GM19452 (cell line): ENCODE measurements around the gene KCNG1.

Experiments
- ATAC-seq: cut with Tn5 transposase; IDR thresholded peaks from one replicate; pipeline ENCODE4 v1.9.1; 2021; ENCODE audit not compliant: unreplicated experiment

The KCNG1 gene

DNA sequence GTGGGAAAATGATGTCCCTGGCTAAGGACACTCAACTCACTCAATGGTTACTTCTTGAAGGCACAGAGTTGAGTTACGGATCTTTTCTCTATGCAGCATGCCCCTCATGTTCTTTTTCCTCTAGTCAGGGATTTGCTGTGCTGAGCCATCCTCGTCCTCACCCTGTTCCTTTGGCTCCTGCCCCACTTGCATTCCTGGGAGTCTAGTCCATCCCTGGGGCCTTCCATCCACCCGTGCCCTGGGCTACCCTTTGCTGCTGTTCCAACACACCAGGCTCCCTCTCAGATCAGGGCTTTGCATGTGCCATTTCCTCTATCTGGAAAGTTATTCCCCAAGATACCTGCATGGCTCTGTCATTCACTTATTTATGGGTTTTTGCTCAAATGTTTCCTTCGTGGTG lies 13.3 kb upstream of the KCNG1 start:
- no peak for ATAC-seq

GRCh38 chr20:51034988-51035656 lies 12.2 kb upstream of the KCNG1 start:
- no peak for ATAC-seq

DNA sequence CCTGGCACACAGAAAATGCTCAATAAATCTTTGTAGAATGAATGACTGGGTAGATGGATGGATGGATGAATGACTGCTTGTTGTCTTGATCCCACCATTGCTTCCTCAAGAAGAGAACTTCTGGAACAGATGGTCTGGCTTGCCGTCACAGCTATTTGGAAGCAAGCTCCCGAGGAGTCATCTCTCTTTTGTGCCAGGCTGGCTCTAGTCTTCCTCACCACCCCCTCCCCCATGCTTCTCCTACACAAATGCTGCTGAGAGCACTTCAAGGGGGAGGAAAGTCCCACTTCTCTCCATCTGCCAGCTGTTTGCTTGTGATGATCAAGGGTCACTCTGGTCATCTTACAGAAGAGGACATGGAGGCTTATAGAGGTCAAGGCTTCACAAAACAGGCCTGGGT lies 11.6 kb upstream of the KCNG1 start:
- ATAC-seq, result no peak

DNA sequence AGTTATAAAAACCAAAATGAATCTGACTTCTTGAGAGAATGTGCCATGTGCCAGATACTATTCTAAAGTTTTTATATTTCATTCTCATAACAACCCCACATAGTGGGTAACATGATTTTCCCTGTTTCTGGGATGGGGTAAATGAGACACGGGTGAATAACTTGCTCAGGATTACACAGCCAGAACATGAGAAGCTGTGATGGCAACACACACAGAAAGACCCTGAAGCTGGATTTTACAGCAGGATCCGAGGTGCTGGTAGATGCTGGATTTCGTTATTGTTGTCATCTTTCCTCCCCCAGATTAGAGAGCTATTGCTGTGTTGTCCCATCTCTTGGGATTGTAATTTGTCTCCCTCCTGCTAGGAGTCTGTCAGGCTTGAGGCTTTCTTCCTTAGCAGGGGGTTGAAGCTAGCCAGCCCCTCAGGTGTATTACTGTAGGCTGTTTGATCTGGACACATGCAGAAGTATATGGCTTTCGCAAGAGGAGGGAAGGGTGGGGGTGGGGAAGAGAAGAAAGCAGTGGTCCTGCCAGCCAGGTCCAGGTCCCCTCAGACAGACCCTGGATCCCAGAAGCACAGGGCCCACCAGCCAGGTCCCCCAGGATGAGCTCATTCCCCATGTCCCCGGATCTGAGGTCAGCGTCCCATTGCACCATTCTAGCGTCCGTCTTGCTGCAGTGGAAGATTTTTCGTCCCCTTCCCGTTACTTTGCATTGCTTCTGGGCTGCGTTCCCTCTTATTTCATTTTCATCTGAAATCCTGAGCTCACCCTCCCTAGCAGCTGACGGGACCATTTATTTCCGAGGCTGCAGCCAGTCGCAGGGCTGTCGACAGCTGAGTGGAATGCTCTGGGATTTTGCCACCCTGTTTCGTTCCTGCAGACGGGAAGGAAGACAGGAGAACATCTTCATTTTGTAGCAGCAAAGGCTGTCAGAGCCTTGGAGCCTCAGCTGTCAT lies 7.3 kb upstream of the KCNG1 start:
- no peak for ATAC-seq

DNA sequence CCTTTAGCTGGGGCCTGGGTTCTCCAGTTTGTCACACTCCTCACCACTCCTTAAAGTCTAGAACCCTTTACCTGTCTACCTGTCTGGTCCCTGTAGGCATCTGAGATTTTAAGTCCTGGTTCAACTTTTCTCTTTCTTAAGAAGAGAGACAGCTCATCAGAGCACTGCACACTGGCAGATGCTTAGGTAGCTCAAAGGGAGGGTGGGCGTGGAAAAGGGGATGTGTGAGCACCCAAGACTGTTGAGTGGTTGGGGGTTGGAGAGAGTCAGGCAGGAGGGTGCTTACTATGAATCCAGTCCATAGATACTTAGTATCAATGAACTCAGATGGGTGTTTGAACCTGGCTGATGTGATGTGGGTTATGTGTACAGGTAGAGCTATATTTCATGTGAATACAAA lies 6.6 kb upstream of the KCNG1 start:
- no peak for ATAC-seq

DNA sequence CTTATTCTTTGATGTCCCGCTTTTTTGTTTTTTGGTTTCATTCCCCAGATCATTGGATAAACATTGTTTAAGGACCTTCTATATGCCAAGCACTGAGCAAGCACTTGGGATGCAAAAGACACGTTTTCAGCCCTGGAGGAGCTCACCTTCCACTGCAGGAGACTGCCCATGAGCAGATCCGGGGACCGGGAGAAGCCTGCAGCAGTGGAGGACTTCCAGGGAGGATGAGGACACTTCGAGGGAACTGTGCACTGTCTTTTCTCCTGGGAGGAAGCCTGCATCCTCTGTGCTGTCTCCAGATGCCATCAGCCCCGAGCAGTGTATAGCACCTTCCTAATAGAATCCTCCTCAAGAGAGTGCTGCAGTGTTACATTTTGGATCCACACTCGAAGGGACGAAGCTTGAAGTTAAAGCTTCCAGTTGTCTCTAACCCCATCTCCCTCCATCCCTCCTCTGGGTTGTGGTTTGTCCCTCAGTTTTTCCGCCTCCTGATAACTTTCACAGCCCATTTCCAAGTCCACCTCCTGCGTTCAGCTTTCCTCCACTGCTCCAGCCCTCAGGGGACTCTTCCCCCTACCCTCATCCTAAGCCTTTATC lies 5.8 kb upstream of the KCNG1 start:
- ATAC-seq, result no peak

- ATAC-seq, result no peak
Measured at GRCh38 chr20:51027035-51027795, 4.3 kb upstream of the KCNG1 start.

DNA sequence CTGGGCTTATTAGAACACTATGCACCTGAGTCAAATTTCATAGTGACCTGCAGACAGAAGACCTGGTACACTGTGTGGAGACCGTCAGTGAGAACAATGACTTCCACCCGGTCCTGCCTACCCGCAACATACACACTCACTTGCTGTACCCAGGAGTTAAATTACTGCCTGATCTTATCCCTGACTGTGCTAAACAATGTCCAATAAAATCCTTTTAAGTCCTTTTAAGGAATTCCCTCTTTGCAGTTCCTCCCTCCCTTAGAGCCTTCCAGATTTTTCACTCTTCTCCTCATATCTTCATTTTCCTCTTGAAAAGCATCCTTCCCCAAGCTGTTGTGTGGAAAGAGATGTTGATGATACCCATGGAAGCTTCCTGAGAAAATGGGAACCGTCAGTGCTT lies 3.4 kb upstream of the KCNG1 start:
- no peak for ATAC-seq

DNA sequence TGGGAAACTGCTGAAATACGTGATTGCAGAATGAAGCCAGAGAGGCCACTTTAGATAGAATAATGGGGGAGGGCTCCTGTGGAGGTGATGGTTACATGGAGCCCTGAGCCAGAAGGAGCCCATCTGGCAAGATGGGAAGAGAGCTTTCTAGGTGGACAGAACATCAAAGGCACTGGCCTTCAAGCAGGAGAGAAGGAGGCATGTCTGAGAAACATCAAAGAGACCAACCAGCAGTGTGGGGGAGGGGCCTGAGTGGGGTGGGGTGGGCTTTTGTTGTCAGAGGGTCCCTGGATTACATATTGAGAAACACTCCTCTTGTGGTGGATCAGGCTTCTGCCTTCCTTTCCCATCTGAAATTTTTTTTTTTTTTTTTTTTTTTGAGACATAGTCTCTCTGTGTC lies 1.9 kb upstream of the KCNG1 start:
- ATAC-seq, result no peak

DNA sequence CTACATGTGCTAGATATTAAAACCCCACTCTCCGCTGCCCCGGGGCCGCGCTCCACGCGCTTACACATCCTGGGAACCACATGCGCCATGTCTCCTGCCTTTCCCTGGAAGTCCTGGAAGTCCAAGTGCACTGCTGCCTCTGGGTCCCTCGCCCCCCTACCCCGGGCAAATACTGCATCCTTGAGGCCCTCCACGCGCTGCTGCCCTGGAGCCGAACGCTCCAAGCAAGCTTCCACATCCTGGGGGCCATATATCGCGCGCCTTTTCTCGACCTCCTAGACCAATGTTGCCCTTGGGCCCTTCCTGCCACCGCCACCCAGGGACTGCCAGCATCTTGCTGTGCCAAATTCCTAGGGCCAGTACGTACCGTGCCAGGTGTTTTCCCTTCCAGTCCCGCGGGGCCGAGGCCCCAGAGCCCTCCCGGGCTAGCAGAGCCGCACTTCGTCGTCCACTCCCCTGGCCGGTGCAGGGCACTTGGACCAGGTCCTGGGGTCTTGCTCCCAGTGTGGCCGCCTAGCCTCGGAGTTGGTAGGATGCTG lies 779 bp upstream of the KCNG1 start:
- ATAC-seq, result no peak

DNA sequence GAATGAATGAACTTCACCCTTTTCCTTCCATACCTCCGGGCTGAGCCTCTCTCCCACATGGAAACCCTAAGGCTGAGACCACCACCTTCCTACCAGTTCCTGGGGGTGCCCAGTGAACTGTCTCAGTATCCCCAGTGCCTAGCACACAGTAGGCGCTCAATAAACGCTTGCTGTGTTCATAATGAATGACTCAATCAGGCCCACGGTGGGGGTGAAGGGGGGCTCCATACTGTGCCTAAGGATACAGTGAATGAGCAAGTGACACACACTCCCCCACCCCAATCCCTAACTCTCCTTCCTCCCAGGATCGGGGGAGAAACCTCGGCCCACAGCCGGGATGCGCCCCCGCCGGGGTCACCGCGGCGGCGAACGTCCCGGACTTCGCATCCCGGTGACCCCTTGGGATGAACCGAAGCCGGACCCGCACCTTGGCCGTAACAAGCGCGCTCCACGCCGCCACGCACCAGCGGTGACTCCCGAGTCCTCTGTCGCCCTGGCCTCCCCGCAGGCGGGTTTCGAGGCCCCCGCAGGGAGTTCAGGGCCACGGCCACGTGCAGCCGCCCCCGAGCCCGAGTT lies 592 bp downstream of the KCNG1 start:
- ATAC-seq, result no peak

DNA sequence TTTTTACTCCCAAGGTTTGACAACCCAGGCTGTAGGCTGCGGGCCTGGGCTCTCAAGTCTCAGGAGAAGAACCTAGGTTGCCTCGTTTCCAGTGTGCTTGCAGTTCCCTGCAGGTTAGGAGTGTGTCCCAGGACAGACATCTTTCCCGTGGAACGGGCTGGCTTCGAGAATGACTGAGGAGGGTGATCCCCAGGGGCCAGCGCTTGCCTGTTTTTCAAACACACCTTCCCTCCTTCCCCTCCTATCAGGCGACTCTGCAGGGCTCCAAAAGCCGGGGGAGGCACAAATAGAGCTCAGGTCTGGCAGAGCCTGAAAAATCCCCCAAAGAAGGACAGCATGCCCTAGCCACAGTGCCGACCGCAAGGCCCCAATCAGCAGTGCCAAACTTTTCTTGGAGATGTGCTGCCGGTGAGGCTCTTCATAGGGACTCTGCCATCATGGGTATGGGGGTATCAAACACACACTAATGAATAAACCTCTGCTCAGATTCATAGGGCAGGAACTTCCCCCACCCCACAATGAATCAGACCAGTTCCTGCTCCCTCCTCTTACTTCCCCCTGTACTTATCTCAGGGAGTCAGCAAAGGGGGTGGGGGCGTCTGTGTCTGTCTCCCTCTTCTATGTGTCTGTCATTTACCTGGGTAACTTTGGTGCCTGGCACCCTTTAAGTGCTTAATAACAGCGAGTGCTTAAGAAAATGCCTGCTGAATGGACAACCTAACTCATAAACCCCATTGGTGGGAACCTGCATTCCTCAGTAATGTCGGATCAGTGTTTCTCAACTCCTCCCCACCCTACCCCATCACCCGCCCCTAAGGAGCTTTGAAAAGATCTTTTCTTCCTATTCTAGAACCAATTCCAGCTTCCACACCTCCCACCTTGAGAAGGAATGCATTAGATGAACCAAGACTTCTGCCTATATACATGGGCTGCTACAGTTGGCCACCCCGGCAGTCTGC lies 1.6 kb downstream of the KCNG1 start:
- ATAC-seq, result no peak

DNA sequence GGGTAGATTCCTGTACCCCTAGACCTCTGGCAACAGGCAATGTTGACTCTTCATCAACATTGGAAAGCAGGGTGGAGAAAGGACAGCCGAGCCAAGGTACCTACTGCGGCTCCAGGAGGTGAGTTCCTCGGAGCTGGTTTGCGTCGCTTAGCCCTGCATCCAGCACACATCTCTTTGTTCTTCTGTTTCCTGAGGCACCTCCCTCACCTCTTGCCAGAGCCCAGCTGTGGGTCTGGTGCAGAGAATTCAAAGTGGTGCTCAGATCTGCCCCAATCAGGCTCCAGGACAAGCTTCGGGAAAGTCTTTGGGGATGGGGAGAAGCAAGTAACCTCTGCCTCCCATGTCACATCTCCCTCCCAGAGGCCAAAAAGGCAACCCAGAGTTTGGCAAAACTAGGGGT lies 2.2 kb downstream of the KCNG1 start:
- ATAC-seq, result no peak

GRCh38 chr20:51019656-51020592 lies 3.0 kb downstream of the KCNG1 start:
- ATAC-seq, result no peak

DNA sequence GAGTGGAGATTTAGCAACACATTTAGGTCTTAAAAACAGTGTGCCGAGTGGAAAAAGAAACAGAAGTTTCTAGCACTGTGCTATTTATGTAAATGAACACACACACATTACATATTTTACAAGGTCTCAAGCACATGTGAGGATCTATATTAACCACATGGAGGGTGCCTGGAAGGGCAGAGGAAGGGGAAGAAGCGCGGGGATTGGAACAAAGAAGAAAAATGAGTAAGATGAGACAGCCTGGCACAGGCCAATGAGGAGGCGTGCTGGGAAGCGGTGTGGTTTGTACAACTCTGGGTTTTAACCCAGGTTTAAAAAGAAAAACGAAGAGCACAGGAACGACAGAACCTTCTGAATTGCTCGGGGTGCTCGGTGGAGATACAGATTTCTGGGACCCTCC lies 5.7 kb downstream of the KCNG1 start:
- ATAC-seq, result no peak

DNA sequence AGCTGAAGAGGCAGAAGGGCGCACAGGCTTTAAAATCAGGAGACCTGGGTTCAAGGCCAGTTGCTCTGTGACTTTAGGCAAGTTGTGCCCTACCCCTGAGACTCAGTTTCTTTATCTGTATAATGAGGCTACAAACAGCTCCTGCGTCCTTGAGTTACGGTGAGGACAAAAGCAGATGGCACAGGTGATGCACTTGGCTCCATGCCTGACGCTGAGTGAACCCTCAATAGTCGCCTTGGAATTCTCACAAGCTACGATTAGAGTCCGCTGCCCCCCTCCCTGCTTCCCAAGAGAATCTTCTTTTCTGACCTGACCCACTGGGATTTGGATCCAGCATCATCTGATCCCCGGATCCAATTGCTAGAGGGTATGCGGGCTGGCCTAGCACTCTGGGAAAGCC lies 6.4 kb downstream of the KCNG1 start:
- ATAC-seq, result no peak

GRCh38 chr20:51014797-51015722 lies 7.8 kb downstream of the KCNG1 start:
- ATAC-seq, result no peak
